GM21515 (cell line): ENCODE results near the gene ICA1.

Experiments
- ATAC-seq: cut with Tn5 transposase; IDR thresholded peaks from one replicate; pipeline ENCODE4 v1.9.1; 2021; ENCODE audit not compliant: unreplicated experiment

ICA1 gene

DNA sequence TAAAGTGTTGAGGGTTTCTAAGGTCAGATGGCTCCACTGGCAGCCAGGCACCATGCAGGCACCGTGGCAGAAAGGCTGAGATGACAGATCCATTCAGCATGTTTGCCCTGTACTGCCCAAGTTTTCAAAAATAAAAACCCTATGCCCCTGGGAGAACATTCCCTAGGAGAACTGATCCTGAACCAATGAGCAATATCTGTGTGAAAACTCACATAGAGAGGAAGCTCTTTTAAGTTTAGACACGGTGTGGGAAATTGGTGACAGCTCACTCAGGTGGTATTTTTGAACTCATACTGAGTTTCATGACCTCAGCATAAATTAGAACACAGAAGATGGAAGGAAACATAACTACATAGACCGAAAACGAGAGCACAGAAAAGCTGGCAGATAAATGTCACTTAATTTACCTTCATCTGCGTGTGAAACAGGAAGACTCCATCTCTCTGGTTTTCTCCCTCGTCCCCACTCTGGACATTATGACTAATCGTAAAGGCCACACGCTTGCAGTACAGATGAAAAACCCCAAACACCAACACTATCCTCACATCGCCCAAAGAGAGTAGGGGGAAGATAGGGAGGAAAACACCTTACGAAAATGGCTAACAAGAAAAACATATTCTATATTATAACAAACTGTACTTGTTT, 127.8 kb downstream of the ICA1 start:
- peak; percentile 51 for ATAC-seq

DNA sequence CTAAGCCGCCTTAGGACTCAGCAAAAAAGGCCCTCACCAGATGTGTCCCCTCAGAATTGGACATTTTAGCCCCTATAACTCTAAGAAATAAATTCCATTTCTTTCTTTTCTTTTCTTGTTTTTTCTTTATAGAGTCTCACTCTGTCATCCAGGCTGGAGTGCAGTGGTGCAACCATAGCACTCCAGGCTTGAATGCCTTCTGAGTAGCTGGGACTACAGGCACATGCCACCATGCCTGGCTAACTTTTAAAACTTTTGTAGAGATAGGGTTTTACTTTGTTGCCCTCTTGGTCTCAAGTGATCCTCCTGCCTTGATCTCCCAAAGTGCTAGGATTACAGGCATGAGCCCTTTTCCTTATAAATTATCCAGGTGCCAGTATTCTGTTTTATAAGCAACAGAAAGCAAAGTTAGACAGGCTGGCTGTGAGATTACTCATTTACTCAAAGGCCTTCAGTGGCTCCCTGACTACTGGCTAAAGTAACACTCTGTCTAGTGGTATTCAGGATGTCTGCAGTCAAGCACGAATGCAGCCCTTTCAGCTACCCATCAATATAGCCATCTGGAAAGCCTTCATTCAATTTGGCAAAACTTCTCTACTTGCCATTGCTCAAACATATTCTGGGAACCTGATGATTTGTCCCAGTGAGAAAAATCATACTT, 128.6 kb downstream of the ICA1 start:
- ATAC-seq, result no peak

DNA sequence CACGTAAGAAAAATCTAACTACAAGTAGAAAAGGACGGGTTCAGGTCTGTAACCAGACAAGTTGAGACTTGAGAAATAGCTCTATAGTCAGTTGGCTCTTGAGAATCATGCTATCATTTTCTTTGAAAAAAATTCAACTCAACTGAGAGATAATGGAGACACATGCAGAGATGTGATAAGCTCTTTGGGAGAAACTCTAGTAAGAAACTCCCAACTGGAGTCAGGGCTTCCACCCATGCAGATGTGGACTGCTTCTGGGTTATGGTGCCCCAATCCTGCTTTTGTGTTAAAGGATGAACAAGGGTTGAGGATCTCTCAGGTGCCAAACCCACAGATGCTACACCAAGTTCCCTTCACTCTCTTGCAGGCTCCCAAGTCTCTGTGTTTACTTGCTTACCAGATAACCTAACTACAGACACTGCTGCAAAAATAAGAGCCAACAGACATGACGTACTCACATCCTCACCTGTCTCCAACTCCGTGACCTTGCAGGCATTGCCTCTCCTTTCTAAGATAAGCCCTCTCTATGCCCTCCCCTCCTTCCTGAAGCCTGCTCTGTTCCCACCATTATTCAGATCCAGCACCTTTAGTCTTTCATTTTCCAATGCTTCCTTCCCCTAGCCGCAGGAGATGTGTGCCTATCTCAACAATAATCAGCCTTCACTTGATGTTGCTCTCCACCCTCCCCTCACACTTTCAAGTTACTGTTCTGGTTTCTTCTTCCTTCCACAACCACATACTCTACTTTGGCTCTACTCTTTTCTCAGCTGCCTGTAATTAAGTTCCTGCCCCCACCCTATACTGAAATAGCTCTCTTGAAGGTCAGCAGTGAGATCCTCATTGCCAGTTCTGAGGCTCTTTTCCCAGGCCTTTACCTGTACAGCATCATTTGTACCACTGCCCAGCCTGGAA, 130.0 kb downstream of the ICA1 start:
- ATAC-seq, result peak; percentile 66

- no peak for ATAC-seq
Measured at GRCh38 chr7:8130663-8131062, 131.3 kb downstream of the ICA1 start.

GRCh38 chr7:8129318-8129659, 132.7 kb downstream of the ICA1 start:
- ATAC-seq, result no peak

- no peak for ATAC-seq
Measured at GRCh38 chr7:8128449-8129317, 133.3 kb downstream of the ICA1 start.

DNA sequence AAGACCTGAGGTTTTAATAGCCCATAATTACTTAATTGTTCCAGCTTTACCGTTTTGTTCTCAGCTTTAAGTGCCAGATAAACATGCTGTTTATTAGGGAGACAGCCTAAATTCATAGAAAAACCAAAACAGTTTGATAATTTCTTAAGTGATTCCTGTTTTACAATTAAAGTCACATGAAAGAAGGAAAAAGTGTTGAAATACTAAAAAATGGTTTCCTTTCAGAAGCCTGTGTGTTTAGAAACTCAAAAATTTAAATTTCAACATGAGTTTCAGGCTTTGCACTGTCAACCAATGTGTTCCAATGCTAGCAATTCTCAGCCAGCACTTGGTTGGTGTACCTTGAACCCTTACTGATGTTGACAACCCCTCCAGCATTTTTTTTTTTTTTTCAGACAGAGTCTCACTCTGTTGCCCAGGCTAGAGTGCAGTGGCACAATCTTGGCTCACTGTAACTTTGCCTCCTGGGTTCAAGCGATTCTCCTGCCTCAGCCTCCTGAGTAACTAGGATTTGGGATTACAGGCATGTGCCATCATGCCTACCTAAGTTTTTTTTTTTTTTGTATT, 135.3 kb downstream of the ICA1 start:
- ATAC-seq, result no peak

DNA sequence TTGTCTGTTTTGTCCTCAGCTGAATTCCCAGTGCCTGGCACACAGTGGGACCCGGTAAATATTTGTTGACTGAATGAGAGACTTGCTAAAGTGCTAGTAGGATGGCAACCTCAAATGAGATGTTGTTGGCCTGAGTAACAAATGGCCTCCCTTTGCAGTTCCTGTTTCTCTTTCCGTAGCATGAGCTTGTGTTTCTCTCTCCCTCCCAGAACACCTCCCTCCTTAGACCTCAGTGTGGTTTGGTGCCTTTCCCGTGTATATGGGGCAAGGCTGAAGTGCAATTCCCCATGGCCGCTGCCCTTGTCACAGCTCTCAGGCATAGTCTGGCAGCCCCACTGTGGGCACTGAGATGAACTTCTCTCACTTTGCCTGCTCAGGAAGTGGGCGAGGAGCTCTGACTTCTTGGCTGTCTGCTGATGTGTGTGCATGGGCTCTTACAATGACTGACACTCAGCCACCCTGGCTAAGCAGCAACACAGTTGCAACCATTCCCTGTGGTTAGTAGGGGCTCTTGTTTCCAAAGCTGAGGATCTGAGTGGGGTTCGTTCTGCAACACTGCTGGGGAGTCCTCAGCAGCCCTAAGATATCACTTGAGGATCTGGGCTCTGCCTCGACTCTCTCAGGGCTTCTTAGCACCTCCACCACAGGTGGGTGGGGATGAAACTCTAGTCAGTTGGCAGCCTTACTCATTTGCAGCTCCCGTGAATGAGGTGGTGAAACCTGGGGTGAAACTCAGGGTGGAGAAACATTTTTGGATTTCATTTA, 136.1 kb downstream of the ICA1 start:
- ATAC-seq, result peak; percentile 66

DNA sequence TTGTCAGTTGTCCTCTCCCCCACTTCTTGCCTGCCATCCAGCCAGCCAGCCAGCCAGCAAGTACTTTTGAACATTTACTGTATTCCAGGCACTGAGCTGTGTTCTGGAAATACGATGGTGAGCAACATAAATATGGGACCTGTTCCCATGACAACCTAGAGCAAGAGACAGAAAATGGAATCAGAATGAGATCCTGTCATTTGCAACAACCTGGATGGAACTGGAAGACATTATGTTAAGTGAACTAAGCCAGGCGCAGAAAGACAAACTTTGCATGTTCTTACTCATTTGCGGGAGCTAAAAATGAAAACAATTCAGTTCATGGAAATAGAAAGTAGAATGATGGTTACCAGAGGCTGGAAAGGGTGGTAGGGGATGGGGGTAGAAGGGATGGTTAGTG, 140.7 kb downstream of the ICA1 start:
- ATAC-seq, result no peak

- ATAC-seq, result no peak
Measured at GRCh38 chr7:8120390-8121058, 141.4 kb downstream of the ICA1 start.

DNA sequence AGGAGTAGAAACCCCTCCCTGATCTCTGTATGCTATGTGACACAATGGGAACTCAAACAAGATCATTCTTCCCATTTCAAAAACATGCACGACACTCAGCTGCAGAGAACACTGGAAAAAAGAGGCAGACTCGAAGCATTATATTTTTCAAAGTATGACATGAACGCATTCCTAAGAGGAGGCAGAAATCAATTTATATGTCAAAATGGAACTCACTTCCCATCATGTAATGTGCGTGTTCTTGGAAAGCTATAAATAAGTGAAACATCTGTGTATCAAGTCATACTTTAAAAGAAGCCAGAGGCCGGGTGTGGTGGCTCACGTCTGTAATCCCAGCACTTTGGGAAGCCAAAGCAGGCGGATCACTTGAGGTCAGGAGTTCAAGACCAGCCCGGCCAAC, 142.7 kb downstream of the ICA1 start:
- ATAC-seq, result no peak

DNA sequence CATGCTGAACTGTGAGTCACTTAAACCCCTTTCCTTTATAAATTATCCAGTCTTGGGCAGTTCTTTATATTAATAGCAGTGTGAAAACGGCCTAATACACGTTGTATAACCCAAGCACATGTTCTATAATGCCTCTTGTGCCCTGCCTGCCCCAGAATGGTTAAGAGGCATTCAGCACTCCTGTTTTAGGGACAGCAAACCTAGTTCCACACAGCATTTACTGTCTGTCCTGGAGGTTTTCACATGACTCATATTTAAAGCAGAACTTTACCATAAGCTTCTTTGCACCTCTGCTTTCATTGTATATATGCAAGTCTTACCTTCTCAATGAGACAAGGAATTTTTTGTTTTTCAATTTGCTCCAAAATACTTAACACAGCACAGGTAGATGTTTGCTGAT, 144.8 kb downstream of the ICA1 start:
- ATAC-seq, result no peak

- ATAC-seq, result peak; percentile 78
Measured at GRCh38 chr7:8115547-8116402, 146.2 kb downstream of the ICA1 start.

DNA sequence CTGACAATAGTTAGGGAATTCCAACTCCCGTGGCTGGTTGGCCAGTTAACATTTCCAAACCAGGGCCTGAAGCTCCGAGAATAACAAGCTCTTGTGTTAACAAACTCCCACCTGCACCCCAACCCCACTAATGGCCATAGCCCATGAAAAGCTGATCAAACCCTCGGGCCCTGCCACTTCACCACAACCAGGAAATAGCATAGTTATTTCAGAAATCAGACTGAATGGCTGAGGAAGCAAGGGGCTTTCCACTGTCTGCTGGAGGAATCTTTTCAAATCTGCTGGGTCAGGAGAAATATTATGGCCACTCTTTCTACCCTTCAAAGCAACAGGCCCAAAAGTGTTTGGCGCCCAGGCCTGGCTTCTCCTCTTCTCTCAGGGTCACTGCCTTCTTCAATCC, 147.8 kb downstream of the ICA1 start:
- ATAC-seq, result no peak

GRCh38 chr7:8113184-8113583, 148.8 kb downstream of the ICA1 start:
- ATAC-seq, result no peak

GRCh38 chr7:8112685-8113084, 149.3 kb downstream of the ICA1 start:
- no peak for ATAC-seq

GRCh38 chr7:8111282-8111960, 150.5 kb downstream of the ICA1 start:
- ATAC-seq, result no peak
